ENCODE data around the gene RAD51.

- TF ChIP-seq, protein P1, sequence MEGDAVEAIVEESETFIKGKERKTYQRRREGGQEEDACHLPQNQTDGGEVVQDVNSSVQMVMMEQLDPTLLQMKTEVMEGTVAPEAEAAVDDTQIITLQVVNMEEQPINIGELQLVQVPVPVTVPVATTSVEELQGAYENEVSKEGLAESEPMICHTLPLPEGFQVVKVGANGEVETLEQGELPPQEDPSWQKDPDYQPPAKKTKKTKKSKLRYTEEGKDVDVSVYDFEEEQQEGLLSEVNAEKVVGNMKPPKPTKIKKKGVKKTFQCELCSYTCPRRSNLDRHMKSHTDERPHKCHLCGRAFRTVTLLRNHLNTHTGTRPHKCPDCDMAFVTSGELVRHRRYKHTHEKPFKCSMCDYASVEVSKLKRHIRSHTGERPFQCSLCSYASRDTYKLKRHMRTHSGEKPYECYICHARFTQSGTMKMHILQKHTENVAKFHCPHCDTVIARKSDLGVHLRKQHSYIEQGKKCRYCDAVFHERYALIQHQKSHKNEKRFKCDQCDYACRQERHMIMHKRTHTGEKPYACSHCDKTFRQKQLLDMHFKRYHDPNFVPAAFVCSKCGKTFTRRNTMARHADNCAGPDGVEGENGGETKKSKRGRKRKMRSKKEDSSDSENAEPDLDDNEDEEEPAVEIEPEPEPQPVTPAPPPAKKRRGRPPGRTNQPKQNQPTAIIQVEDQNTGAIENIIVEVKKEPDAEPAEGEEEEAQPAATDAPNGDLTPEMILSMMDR (IDR thresholded peaks at IDR 0.05): no peak
- no peak for TF ChIP-seq POLR2A (IDR thresholded peaks at IDR 0.05)
- no peak for TF ChIP-seq EP300 (IDR thresholded peaks at IDR 0.05)
- TF ChIP-seq POLR2AphosphoS5 (IDR thresholded peaks at IDR 0.05): no peak
These were observed 41.6 kb downstream of the RAD51 start for GRCh38 chr15:40736575-40736974.
